Vagina (tissue), 2 donors: ENCODE results near the gene PRKCE. TPM values are rescaled to one million over a fixed set of nuclear protein-coding genes. Genes with fewer than 3 reads are reported as not detected.
A peak's percentile ranks its signal among the peaks of the same experiment; 100 is the strongest.
"Not testable (repeated sequence)": the region's sequence is repeated elsewhere in the genome, so short reads cannot be mapped to it uniquely, and the experiment has no call there.

ENCODE experiments used
- DNase-seq, 2 donors: peaks; one replicate each; pipeline ENCODE4 v3.0.0-alpha.2; 2017; ENCODE audit errors: extremely low spot score in 2 of 2
- H3K27ac ChIP-seq: fragments of 200-600 bp; sonication (generic); one replicate; pipeline ENCODE4 v1.5.1; 2019
- H3K27me3 ChIP-seq: fragments of 200-600 bp; sonication (generic); one replicate; pipeline ENCODE4 v1.5.1; 2019
- H3K36me3 ChIP-seq, 2 donors: fragments of 200-600 bp; sonication (generic); one replicate each; pipeline ENCODE4 v1.5.1; 2017 to 2019
- H3K4me1 ChIP-seq: fragments of 200-600 bp; sonication (generic); one replicate; pipeline ENCODE4 v1.5.1; 2019
- H3K4me3 ChIP-seq, 2 donors: fragments of 200-600 bp; sonication (generic); 1 replicate in 1 of 2; 2 replicates in 1 of 2; pipeline ENCODE4 v1.5.1; 2016 to 2019
- H3K9me3 ChIP-seq: fragments of 200-600 bp; sonication (generic); one replicate; pipeline ENCODE4 v1.5.1; 2019
- CTCF ChIP-seq, 3 experiments: fragments of 450-650 bp in 2 of 3; fragments of 200-600 bp in 1 of 3; sonication (generic) in 1 of 3; IDR thresholded peaks; one replicate each; pipeline ENCODE4 v1.5.1; 2017 to 2019; ENCODE audit warnings: antibody characterized with exemption in 3 of 3, mild to moderate bottlenecking in 2 of 3, moderate library complexity in 2 of 3
- POLR2A ChIP-seq, 2 donors: fragments of 450-650 bp; IDR thresholded peaks; one replicate each; pipeline ENCODE4 v1.6.1; 2017; ENCODE audit warnings: antibody characterized with exemption in 2 of 2, mild to moderate bottlenecking in 2 of 2, moderate library complexity in 2 of 2
- POLR2AphosphoS5 ChIP-seq, 2 donors: sonication (generic); formaldehyde crosslinking; IDR thresholded peaks; one replicate each; pipeline ENCODE4 v1.9.0; 2017; ENCODE audit warnings: antibody characterized with exemption in 2 of 2, mild to moderate bottlenecking in 2 of 2, low read depth in 1 of 2; ENCODE audit not compliant: insufficient read depth in 1 of 2
- intact Hi-C: fragments of 100-400 bp; cut with DNase I; formaldehyde crosslinking; loops from one replicate; pipeline ENCODE4 v1.15.1; 2023
- total RNA-seq: library from RNA; depleted of rRNA; stranded (reverse); fragments of >200 nt; gene quantifications from one replicate; pipeline ENCODE4 v1.2.3, GENCODE V29; 2016

The PRKCE gene
- total RNA-seq, 1 donor from 2014 or later, result 11.8 TPM

DNA sequence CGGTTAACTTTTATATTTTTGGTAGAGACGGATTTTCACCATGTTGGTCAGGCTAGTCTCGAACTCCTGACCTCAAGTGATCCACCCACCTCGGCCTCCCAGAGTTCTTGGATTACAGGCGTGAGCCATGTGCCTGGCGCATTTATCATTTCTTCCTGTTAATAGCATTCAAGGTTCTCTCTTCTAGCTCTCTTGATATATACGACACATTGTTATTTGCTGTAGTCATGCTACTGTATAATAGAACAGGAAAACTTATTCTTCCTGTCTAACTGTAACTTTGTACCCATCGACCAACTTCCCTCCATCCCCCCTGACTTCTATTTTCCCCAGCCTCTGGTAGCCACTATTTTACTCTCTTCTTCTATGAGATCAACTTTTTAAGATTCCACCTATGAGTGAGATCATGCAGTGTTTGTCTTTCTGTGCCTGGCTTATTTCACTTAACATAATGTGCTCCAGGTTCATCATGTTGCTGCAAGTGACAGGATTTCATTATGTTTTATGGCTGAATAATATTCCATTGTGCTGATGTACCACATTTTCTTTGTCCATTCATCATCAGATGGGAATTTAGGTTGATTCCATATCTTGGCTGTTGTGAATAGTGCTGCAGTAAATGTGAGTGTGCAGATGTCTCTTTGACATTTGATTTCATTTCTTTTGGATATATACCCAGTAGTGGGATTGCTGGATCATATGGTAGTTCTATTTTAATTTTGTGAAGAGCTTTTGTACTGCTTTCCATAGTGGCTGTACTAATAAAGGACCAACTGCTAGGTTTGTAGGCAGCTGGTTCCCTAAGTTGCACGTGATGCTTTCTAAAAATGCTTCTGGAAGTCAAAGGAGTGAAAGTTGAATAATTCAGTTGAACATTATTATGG is 205.2 kb downstream of the PRKCE start:
- H3K9me3 ChIP-seq, result no peaks in the 10 kb centered on the region
- intact Hi-C loops, result no loop called here
- TF ChIP-seq POLR2AphosphoS5 (IDR thresholded peaks at IDR 0.05; ENCODE audit: insufficient read depth in 1 of 2, low read depth in 1 of 2) (no peak), CTCF (IDR thresholded peaks at IDR 0.05) (no peak), POLR2A (IDR thresholded peaks at IDR 0.05) (no peak)
- H3K4me3 ChIP-seq, result no peak overlapping the region
- no peak overlapping the region for H3K27ac ChIP-seq
- H3K4me1 ChIP-seq, result peaks cover 23% of the 10 kb centered on the region
- no peaks in the 10 kb centered on the region for H3K36me3 ChIP-seq
- H3K27me3 ChIP-seq, result no peaks in the 10 kb centered on the region
- no peak for DNase-seq

DNA sequence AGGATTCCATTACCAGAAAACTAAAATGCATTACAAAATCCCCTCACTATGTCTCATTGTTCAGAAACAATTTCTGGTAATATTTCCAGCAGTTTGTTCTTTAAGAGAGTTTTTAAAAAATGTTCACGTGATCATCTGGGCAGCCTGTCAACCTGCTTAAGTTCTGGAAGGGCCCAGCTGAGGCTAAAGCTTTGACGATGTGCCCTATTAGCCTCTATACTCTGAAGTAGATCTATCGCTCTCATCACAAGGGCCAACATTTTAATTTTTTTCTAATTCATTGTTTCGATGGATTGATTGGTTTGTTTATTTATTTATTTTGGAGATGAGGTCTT is 205.8 kb downstream of the PRKCE start:
- Histone ChIP-seq H3K27ac (no peak overlapping the region), H3K4me1 (peaks cover 19% of the 10 kb centered on the region), H3K4me3 (no peak overlapping the region), H3K9me3 (no peaks in the 10 kb centered on the region), H3K36me3 (no peaks in the 10 kb centered on the region), H3K27me3 (no peaks in the 10 kb centered on the region)
- DNase-seq, result no peak
- TF ChIP-seq POLR2A (IDR thresholded peaks at IDR 0.05) (no peak), POLR2AphosphoS5 (IDR thresholded peaks at IDR 0.05; ENCODE audit: insufficient read depth in 1 of 2, low read depth in 1 of 2) (no peak), CTCF (IDR thresholded peaks at IDR 0.05) (no peak)
- intact Hi-C loops, result no loop called here

- Histone ChIP-seq H3K4me3 (no peak overlapping the region), H3K27me3 (no peaks in the 10 kb centered on the region), H3K4me1 (peaks cover 19% of the 10 kb centered on the region), H3K36me3 (no peaks in the 10 kb centered on the region), H3K27ac (no peak overlapping the region), H3K9me3 (no peaks in the 10 kb centered on the region)
- intact Hi-C loops, result no loop called here
- TF ChIP-seq POLR2A (IDR thresholded peaks at IDR 0.05) (no peak), CTCF (IDR thresholded peaks at IDR 0.05) (no peak), POLR2AphosphoS5 (IDR thresholded peaks at IDR 0.05; ENCODE audit: insufficient read depth in 1 of 2, low read depth in 1 of 2) (no peak)
- no peak for DNase-seq
Observed at GRCh38 chr2:45857867-45858520, 206.5 kb downstream of the PRKCE start.

GRCh38 chr2:45858872-45859271 is 207.4 kb downstream of the PRKCE start:
- H3K27ac ChIP-seq, intact Hi-C loops, H3K9me3 ChIP-seq, H3K36me3 ChIP-seq, H3K4me3 ChIP-seq, H3K27me3 ChIP-seq, DNase-seq: not testable (repeated sequence)
- peaks cover 19% of the 10 kb centered on the region for H3K4me1 ChIP-seq

GRCh38 chr2:45859682-45860081 is 208.2 kb downstream of the PRKCE start:
- Histone ChIP-seq H3K27ac (peak overlapping the region; percentile 45), H3K9me3 (no peaks in the 10 kb centered on the region), H3K36me3 (no peaks in the 10 kb centered on the region), H3K4me3 (no peak overlapping the region), H3K27me3 (no peaks in the 10 kb centered on the region), H3K4me1 (peaks cover 19% of the 10 kb centered on the region)
- intact Hi-C loops, result no loop called here
- DNase-seq, result no peak
- no peak for TF ChIP-seq POLR2AphosphoS5 (IDR thresholded peaks at IDR 0.05; ENCODE audit: insufficient read depth in 1 of 2, low read depth in 1 of 2)
- no peak for TF ChIP-seq CTCF (IDR thresholded peaks at IDR 0.05)
- no peak for TF ChIP-seq POLR2A (IDR thresholded peaks at IDR 0.05)
